Posterior cingulate gyrus (tissue), 11 donors: ENCODE measurements around the gene CAMK2D.
A peak's percentile ranks its signal among the peaks of the same experiment; 100 is the strongest.
"Not testable (repeated sequence)": the region's sequence is repeated elsewhere in the genome, so short reads cannot be mapped to it uniquely, and the experiment has no call there.

Source experiments
- DNase-seq, 10 donors: peaks; one replicate each; pipeline versions ENCODE4 v3.0.0 to v3.0.0-alpha.2; 2020 to 2021; ENCODE audit warnings: mixed read lengths in 3 of 10
- intact Hi-C: fragments of 100-400 bp; cut with DNase I; formaldehyde crosslinking; loops from one replicate; pipeline ENCODE4 v1.15.1; 2023

The CAMK2D gene

GRCh38 chr4:113689394-113689793 is 72.1 kb downstream of the CAMK2D start:
- no peak for DNase-seq
- intact Hi-C loops, result no loop called here

- no peak for DNase-seq
- intact Hi-C loops, result no loop called here
Measured at GRCh38 chr4:113687067-113687718, 74.3 kb downstream of the CAMK2D start.

- intact Hi-C loops, DNase-seq: not testable (repeated sequence)
Measured at GRCh38 chr4:113685157-113685556, 76.4 kb downstream of the CAMK2D start.

- peak in 5 of 10 donors; percentile 18 to 83 (median 38) for DNase-seq
- intact Hi-C loops, result no loop called here
Measured at GRCh38 chr4:113684534-113685091, 76.9 kb downstream of the CAMK2D start.

GRCh38 chr4:113682730-113683537 is 78.6 kb downstream of the CAMK2D start:
- no peak for DNase-seq
- intact Hi-C loops, result no loop called here

GRCh38 chr4:113678641-113679040 is 82.9 kb downstream of the CAMK2D start:
- intact Hi-C loops, result no loop called here

GRCh38 chr4:113677325-113677724 is 84.2 kb downstream of the CAMK2D start:
- intact Hi-C loops, result no loop called here
- no peak for DNase-seq

More at GRCh38 chr4:113678641-113679040, 82.9 kb downstream of the CAMK2D start:
- no peak for DNase-seq

- intact Hi-C loops, result no loop called here
- DNase-seq, result no peak
Measured at GRCh38 chr4:113675731-113676697, 85.5 kb downstream of the CAMK2D start.

GRCh38 chr4:113674733-113675132 is 86.8 kb downstream of the CAMK2D start:
- intact Hi-C loops, result no loop called here
- no peak for DNase-seq

- intact Hi-C loops, result no loop called here
- DNase-seq, result no peak
Measured at GRCh38 chr4:113674251-113674650, 87.3 kb downstream of the CAMK2D start.

- DNase-seq, result peak in 1 of 10 donors; percentile 41
- intact Hi-C loops, result no loop called here
Measured at GRCh38 chr4:113673450-113673849, 88.1 kb downstream of the CAMK2D start.

- no peak for DNase-seq
Measured at GRCh38 chr4:113666386-113667114, 95.0 kb downstream of the CAMK2D start.

GRCh38 chr4:113665036-113665435 is 96.5 kb downstream of the CAMK2D start:
- intact Hi-C loops, result no loop called here
- DNase-seq, result no peak

More at GRCh38 chr4:113666386-113667114, 95.0 kb downstream of the CAMK2D start:
- intact Hi-C loops, result no loop called here

- intact Hi-C loops, result no loop called here
- DNase-seq, result no peak
Measured at GRCh38 chr4:113662581-113662980, 99.0 kb downstream of the CAMK2D start.

GRCh38 chr4:113659127-113659526 is 102.4 kb downstream of the CAMK2D start:
- no peak for DNase-seq
- intact Hi-C loops, result no loop called here

GRCh38 chr4:113657586-113658233 is 103.8 kb downstream of the CAMK2D start:
- intact Hi-C loops, result no loop called here
- DNase-seq, result no peak

- DNase-seq, result no peak
- intact Hi-C loops, result no loop called here
Measured at GRCh38 chr4:113653871-113654270, 107.7 kb downstream of the CAMK2D start.

- intact Hi-C loops, result no loop called here
- DNase-seq, result no peak
Measured at GRCh38 chr4:113646442-113646822, 115.1 kb downstream of the CAMK2D start.

- intact Hi-C loops, result no loop called here
- DNase-seq, result no peak
Measured at GRCh38 chr4:113645771-113646441, 115.6 kb downstream of the CAMK2D start.
